GM12878 (cell line): ENCODE data around the gene RALGPS1. TPM values are rescaled to one million over a fixed set of nuclear protein-coding genes. Genes with fewer than 3 reads are reported as not detected.

Source experiments
- ATAC-seq: fragments of 200-7000 bp; cut with Tn5 transposase; 3 replicates; pipeline ENCODE4 v1.9.1; 2020; ENCODE audit warnings: mild to moderate bottlenecking, moderate library complexity
- BruUV-seq: library from RNA; stranded (reverse); fragments of 400-500 nt; replicated peaks from 2 replicates; lab custom pipeline; 2021; lab: Mats Ljungman, UMichigan
- CTCF ChIA-PET: fragments of 300-600 bp; sonication (Branson Sonifier 250); formaldehyde crosslinking; extraction: SDS; loops from one replicate; lab custom pipeline; 2021; ENCODE audit warnings: inconsistent platforms; lab: Yijun Ruan, JAX
- POLR2A ChIA-PET: fragments of 350-600 bp; formaldehyde crosslinking; extraction: SDS; loops from one replicate; lab custom pipeline; 2021; ENCODE audit warnings: inconsistent platforms; lab: Charles Lee
- RAD21 ChIA-PET: fragments of 300-600 bp; sonication (Branson Sonifier 250); formaldehyde crosslinking; loops from one replicate; lab custom pipeline; 2023; ENCODE audit warnings: antibody characterized with exemption; ENCODE audit not compliant: unreplicated experiment; lab: Charles Lee
- SMC1A ChIA-PET: fragments of 300-600 bp; sonication (Branson Sonifier 250); formaldehyde crosslinking; loops from one replicate; lab custom pipeline; 2023; ENCODE audit not compliant: unreplicated experiment, uncharacterized antibody; lab: Charles Lee
- DNase-seq: peaks from one replicate; pipeline ENCODE4 v3.0.0-alpha.2; 2011; ENCODE audit warnings: low read depth, low spot score
- FAIRE-seq: peaks from 3 replicates; lab custom pipeline; 2011; peaks lifted over from hg19 to GRCh38; lab: Jason Lieb, UNC
- H2AFZ ChIP-seq: 2 replicates; pipeline ENCODE4 v1.6.0; 2011; ENCODE audit warnings: low read depth, low read length, control low read depth; ENCODE audit not compliant: control insufficient read depth
- H3K27ac ChIP-seq: 2 replicates; pipeline ENCODE4 v1.5.1; 2011; ENCODE audit warnings: control low read depth; ENCODE audit not compliant: control insufficient read depth, insufficient read depth
- H3K27me3 ChIP-seq, 2 experiments: replicated peaks in 1 of 2; 2 replicates each; pipeline versions ENCODE4 v1.6.0 to v1.6.1; 2011; ENCODE audit warnings: low read length in 1 of 2; ENCODE audit not compliant: control insufficient read depth in 2 of 2, insufficient read depth in 2 of 2
- H3K36me3 ChIP-seq, 2 experiments: 2 replicates each; pipeline ENCODE4 v1.5.1; 2011; ENCODE audit warnings: low read length in 1 of 2; ENCODE audit not compliant: control insufficient read depth in 2 of 2, insufficient read depth in 2 of 2
- H3K4me1 ChIP-seq: 2 replicates; pipeline ENCODE4 v1.6.1; 2011; ENCODE audit warnings: mild to moderate bottlenecking, low read length, moderate library complexity, mixed read lengths; ENCODE audit not compliant: control insufficient read depth, insufficient read depth
- H3K4me2 ChIP-seq: 2 replicates; pipeline ENCODE4 v1.6.0; 2011; ENCODE audit warnings: control low read depth; ENCODE audit not compliant: control insufficient read depth, insufficient read depth
- H3K4me3 ChIP-seq: fragments of 200-600 bp; sonication (generic); 2 replicates; pipeline ENCODE4 v1.5.1; 2016
- H3K79me2 ChIP-seq: 2 replicates; pipeline ENCODE4 v1.6.0; 2011; ENCODE audit warnings: low read length; ENCODE audit not compliant: control insufficient read depth, insufficient read depth
- H3K9ac ChIP-seq: 2 replicates; pipeline ENCODE4 v1.8.0; 2011; ENCODE audit warnings: low read length, control low read depth, mixed read lengths; ENCODE audit not compliant: control insufficient read depth, insufficient read depth
- H3K9me3 ChIP-seq: replicated peaks from 3 replicates; pipeline ENCODE4 v1.5.1; 2011; ENCODE audit warnings: mild to moderate bottlenecking, low read length; ENCODE audit not compliant: control insufficient read depth, insufficient read depth
- H4K20me1 ChIP-seq: 2 replicates; pipeline ENCODE4 v1.6.0; 2011; ENCODE audit not compliant: control insufficient read depth, insufficient read depth
- CREM ChIP-seq: IDR thresholded peaks from 2 replicates; pipeline ENCODE4 v1.6.1; 2014; ENCODE audit warnings: antibody characterized with exemption, low read depth
- GABPA ChIP-seq: IDR thresholded peaks from 2 replicates; pipeline ENCODE4 v1.6.1; 2014; ENCODE audit warnings: antibody characterized with exemption, low read depth, mild to moderate bottlenecking, inconsistent platforms
- IRF4 ChIP-seq: IDR thresholded peaks from 2 replicates; pipeline ENCODE4 v1.6.1; 2011; ENCODE audit warnings: low read depth, low read length
- KAT2A ChIP-seq: conservative IDR thresholded peaks from 2 replicates; pipeline ENCODE4 v1.6.1; 2011; ENCODE audit warnings: low read depth, low read length; ENCODE audit not compliant: control insufficient read depth
- KDM1A ChIP-seq: fragments of 200-600 bp; sonication (generic); IDR thresholded peaks from 2 replicates; pipeline ENCODE4 v1.6.1; 2016; ENCODE audit warnings: borderline replicate concordance
- MEF2B ChIP-seq: fragments of 450-650 bp; IDR thresholded peaks from 2 replicates; pipeline ENCODE4 v1.6.1; 2018; ENCODE audit warnings: mild to moderate bottlenecking, moderate library complexity; ENCODE audit not compliant: partially characterized antibody, poor library complexity, severe bottlenecking
- NRF1 ChIP-seq: conservative IDR thresholded peaks from 2 replicates; pipeline ENCODE4 v1.6.1; 2011; ENCODE audit warnings: mild to moderate bottlenecking, low read depth, low read length, improper control_type of control experiment
- REST ChIP-seq: IDR thresholded peaks from 2 replicates; pipeline ENCODE4 v1.6.1; 2012; ENCODE audit warnings: mild to moderate bottlenecking, low read depth, low read length
- SMAD1 ChIP-seq: fragments of 450-650 bp; IDR thresholded peaks from 2 replicates; pipeline ENCODE4 v1.6.1; 2018; ENCODE audit warnings: mild to moderate bottlenecking, low read depth; ENCODE audit not compliant: partially characterized antibody
- TCF7 ChIP-seq: IDR thresholded peaks from 2 replicates; pipeline ENCODE4 v1.6.1; 2014; ENCODE audit warnings: antibody characterized with exemption, borderline replicate concordance
- ZNF622 ChIP-seq: fragments of 450-650 bp; IDR thresholded peaks from 2 replicates; pipeline ENCODE4 v1.6.1; 2017; ENCODE audit warnings: mild to moderate bottlenecking, inconsistent platforms
- WGBS: methylation state at CpG from one replicate; pipeline ENCODE4 v1.1.6; 2016; ENCODE audit warnings: low lambda C conversion rate; ENCODE audit not compliant: insufficient replicate concordance, insufficient coverage; ENCODE audit errors: missing lambda C conversion rate; 5-methylcytosine and 5-hydroxymethylcytosine counted together
- in situ Hi-C: fragments of 300-500 bp; cut with MboI; formaldehyde crosslinking; loops from 9 replicates; pipeline ENCODE4 v1.14.3; 2018; ENCODE audit warnings: mixed read lengths
- intact Hi-C: fragments of 100-400 bp; cut with micrococcal nuclease; formaldehyde crosslinking; loops from one replicate; pipeline ENCODE4 v1.14.2; 2022; ENCODE audit not compliant: unreplicated experiment
- polyA plus RNA-seq, 11 experiments: library from polyadenylated mRNA; depleted of rRNA in 4 of 11; unstranded in 6 of 11; stranded (reverse) in 5 of 11; fragments of >200 nt; fragmentation: Nextera tagmentation in 4 of 11; fragmentation: Illumina TruSeq in 1 of 11; extraction: Ambion mirVana in 4 of 11; extraction: Trizol in 1 of 11; gene quantifications; 1 replicate in 1 of 11; 2 replicates in 10 of 11; pipeline versions ENCODE4 v1.2.1 to v1.2.3, GENCODE V29; 2011 to 2016; ENCODE audit warnings: inconsistent platforms in 2 of 11, missing spikeins in 2 of 11, low read depth in 1 of 11
- total RNA-seq, 4 experiments: library from RNA; depleted of rRNA in 3 of 4; stranded (reverse); fragments of >200 nt in 3 of 4; fragmentation: Illumina TruSeq in 1 of 4; extraction: Trizol in 1 of 4; gene quantifications; 2 replicates each; pipeline versions ENCODE4 v1.2.1 to v1.2.3, GENCODE V29; 2013 to 2021
- TF ChIP-seq, protein P1 (sequence below): fragments of 450-650 bp; IDR thresholded peaks from 2 replicates; pipeline ENCODE4 v1.6.1; 2016; ENCODE audit warnings: mild to moderate bottlenecking, moderate library complexity, borderline replicate concordance
- TF ChIP-seq, protein P2 (sequence below): fragments of 450-650 bp; IDR thresholded peaks from 2 replicates; pipeline ENCODE4 v1.6.1; 2018; ENCODE audit warnings: mild to moderate bottlenecking, low read depth, moderate library complexity; ENCODE audit not compliant: partially characterized antibody

The RALGPS1 gene
- total and polyA plus RNA-seq, 10 of the 15 experiments (the other 5 are each of a cell fraction or from before 2014, with no cell fraction given): 0.13 to 5.6 (median 2.7) TPM

DNA sequence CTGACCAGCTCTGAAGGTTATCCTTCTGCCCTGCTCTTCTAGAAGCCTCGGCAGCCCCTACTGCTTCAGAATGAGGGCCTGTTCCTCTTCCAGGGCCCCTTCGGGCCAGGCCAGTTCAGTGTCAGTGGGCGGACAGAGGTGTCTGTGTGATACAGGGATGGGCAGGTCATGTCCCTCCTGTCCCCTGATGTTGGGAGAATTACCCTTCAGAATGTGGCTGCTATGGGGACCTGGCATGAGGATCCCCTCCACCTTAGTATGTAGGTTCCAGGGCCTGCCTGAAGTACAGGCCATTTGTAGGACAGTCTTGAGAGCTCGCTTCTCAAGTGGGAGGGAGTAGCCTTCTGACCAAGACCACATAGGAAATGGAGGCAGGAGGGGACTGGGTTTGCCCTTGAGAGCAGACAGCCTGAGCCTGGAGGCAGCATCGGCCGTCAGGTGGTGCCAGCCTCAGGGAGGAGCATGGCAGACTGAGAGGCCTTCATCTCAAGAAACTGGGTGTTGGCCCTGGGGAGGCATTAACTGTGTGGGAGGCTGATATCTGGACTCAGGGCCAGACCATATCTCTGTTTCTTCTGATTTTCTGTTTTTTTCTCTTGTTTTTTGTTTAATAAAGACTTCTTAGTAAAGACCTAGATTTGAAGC is 175.9 kb downstream of the RALGPS1 start:
- Histone ChIP-seq H3K4me1 (no peaks in the 10 kb centered on the region), H3K27ac (no peak overlapping the region), H3K9ac (no peak overlapping the region), H3K4me3 (no peak overlapping the region), H3K27me3 (no peaks in the 10 kb centered on the region), H2AFZ (no peak overlapping the region), H3K9me3 (no peaks in the 10 kb centered on the region), H3K4me2 (no peak overlapping the region), H4K20me1 (no peaks in the 10 kb centered on the region), H3K36me3 (no peaks in the 10 kb centered on the region), H3K79me2 (no peaks in the 10 kb centered on the region)
- 96% methylated on average over 6 of the region's 6 CpGs for WGBS
- CTCF ChIA-PET: interaction anchor here (1.0 kb wide), 1 partner anchor 13 kb away, joined by 3 read pairs; no protein-coding TSS in a partner anchor
- ATAC-seq (no peak), DNase-seq (no peak), FAIRE-seq (no peak)
- POLR2A ChIA-PET: interaction anchor here (1.9 kb wide), 1 partner anchor 8 kb away, joined by 6 read pairs; no protein-coding TSS in a partner anchor
- in situ Hi-C loops: no loop called here
- RAD21 ChIA-PET: no interaction called here
- intact Hi-C loops: no loop called here
- BruUV-seq: no TSS peak
- SMC1A ChIA-PET: interaction anchor here (1.0 to 1.1 kb wide), 3 partner anchors 9 to 54 kb away, joined by 3 to 5 read pairs (median 4); no protein-coding TSS in a partner anchor
- TF ChIP-seq KAT2A (no peak), NRF1 (no peak), GABPA (no peak), MEF2B (no peak), KDM1A (no peak), TCF7 (no peak), IRF4 (no peak), CREM (no peak), ZNF622 (no peak), REST (no peak), SMAD1 (no peak)
- TF ChIP-seq, protein P1, sequence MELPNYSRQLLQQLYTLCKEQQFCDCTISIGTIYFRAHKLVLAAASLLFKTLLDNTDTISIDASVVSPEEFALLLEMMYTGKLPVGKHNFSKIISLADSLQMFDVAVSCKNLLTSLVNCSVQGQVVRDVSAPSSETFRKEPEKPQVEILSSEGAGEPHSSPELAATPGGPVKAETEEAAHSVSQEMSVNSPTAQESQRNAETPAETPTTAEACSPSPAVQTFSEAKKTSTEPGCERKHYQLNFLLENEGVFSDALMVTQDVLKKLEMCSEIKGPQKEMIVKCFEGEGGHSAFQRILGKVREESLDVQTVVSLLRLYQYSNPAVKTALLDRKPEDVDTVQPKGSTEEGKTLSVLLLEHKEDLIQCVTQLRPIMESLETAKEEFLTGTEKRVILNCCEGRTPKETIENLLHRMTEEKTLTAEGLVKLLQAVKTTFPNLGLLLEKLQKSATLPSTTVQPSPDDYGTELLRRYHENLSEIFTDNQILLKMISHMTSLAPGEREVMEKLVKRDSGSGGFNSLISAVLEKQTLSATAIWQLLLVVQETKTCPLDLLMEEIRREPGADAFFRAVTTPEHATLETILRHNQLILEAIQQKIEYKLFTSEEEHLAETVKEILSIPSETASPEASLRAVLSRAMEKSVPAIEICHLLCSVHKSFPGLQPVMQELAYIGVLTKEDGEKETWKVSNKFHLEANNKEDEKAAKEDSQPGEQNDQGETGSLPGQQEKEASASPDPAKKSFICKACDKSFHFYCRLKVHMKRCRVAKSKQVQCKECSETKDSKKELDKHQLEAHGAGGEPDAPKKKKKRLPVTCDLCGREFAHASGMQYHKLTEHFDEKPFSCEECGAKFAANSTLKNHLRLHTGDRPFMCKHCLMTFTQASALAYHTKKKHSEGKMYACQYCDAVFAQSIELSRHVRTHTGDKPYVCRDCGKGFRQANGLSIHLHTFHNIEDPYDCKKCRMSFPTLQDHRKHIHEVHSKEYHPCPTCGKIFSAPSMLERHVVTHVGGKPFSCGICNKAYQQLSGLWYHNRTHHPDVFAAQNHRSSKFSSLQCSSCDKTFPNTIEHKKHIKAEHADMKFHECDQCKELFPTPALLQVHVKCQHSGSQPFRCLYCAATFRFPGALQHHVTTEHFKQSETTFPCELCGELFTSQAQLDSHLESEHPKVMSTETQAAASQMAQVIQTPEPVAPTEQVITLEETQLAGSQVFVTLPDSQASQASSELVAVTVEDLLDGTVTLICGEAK: no peak
- TF ChIP-seq, protein P2, sequence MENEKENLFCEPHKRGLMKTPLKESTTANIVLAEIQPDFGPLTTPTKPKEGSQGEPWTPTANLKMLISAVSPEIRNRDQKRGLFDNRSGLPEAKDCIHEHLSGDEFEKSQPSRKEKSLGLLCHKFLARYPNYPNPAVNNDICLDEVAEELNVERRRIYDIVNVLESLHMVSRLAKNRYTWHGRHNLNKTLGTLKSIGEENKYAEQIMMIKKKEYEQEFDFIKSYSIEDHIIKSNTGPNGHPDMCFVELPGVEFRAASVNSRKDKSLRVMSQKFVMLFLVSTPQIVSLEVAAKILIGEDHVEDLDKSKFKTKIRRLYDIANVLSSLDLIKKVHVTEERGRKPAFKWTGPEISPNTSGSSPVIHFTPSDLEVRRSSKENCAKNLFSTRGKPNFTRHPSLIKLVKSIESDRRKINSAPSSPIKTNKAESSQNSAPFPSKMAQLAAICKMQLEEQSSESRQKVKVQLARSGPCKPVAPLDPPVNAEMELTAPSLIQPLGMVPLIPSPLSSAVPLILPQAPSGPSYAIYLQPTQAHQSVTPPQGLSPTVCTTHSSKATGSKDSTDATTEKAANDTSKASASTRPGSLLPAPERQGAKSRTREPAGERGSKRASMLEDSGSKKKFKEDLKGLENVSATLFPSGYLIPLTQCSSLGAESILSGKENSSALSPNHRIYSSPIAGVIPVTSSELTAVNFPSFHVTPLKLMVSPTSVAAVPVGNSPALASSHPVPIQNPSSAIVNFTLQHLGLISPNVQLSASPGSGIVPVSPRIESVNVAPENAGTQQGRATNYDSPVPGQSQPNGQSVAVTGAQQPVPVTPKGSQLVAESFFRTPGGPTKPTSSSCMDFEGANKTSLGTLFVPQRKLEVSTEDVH: no peak
